NCI-H1694 treated with DMSO at 0.1 percent for 48 hours (cell line): ENCODE measurements around the gene ADD2.
A peak's percentile ranks its signal among the peaks of the same experiment; 100 is the strongest.
"Not testable (repeated sequence)": the region's sequence is repeated elsewhere in the genome, so short reads cannot be mapped to it uniquely, and the experiment has no call there.

ENCODE experiments used
- DNase-seq: peaks from one replicate; lab custom pipeline; 2025; lab: John Stamatoyannopoulos, UW

The ADD2 gene

GRCh38 chr2:70767699-70768589, at the start of gene ADD2:
Gene ADD2 (minus strand): TSS chr2:70768200. CDS start chr2:70706408, 61,792 bp downstream.
- peak; percentile 62 for DNase-seq

- DNase-seq = no peak
Measured at GRCh38 chr2:70817284-70817954, 49.4 kb upstream of the ADD2 start.

GRCh38 chr2:70816726-70817125, 48.7 kb upstream of the ADD2 start:
- no peak for DNase-seq

GRCh38 chr2:70808983-70809958, 41.3 kb upstream of the ADD2 start:
- DNase-seq = no peak

- DNase-seq = no peak
Measured at GRCh38 chr2:70807828-70808118, 39.8 kb upstream of the ADD2 start.

GRCh38 chr2:70807102-70807827, 39.3 kb upstream of the ADD2 start:
- no peak for DNase-seq

GRCh38 chr2:70806620-70807019, 38.6 kb upstream of the ADD2 start:
- DNase-seq = no peak

GRCh38 chr2:70806013-70806412, 38.0 kb upstream of the ADD2 start:
- no peak for DNase-seq

GRCh38 chr2:70801607-70802263, 33.7 kb upstream of the ADD2 start:
- no peak for DNase-seq

- DNase-seq = no peak
Measured at GRCh38 chr2:70799706-70800105, 31.7 kb upstream of the ADD2 start.

GRCh38 chr2:70797996-70798395, 30.0 kb upstream of the ADD2 start:
- not testable (repeated sequence) for DNase-seq

- no peak for DNase-seq
Measured at GRCh38 chr2:70797506-70797905, 29.5 kb upstream of the ADD2 start.

- DNase-seq = no peak
Measured at GRCh38 chr2:70796262-70796661, 28.3 kb upstream of the ADD2 start.

- DNase-seq = no peak
Measured at GRCh38 chr2:70795164-70795995, 27.4 kb upstream of the ADD2 start.

- no peak for DNase-seq
Measured at GRCh38 chr2:70793450-70793849, 25.4 kb upstream of the ADD2 start.

GRCh38 chr2:70790136-70790828, 22.3 kb upstream of the ADD2 start, which contains the start of gene FIGLA:
Gene FIGLA (minus strand): TSS chr2:70790643. CDS start chr2:70790638, 5 bp downstream.
- no peak for DNase-seq

- peak; percentile 70 for DNase-seq
Measured at GRCh38 chr2:70789304-70790135, 21.5 kb upstream of the ADD2 start.

GRCh38 chr2:70785137-70785911, 17.3 kb upstream of the ADD2 start:
- peak; percentile 75 for DNase-seq
